Stimulated activated CD8-positive, alpha-beta memory T cell treated with anti-CD3 and anti-CD28 coated beads, Interleukin-12 subunit alpha, Interleukin-12 subunit beta, amount 100 ng/mL, for 4 hours (primary cell): ENCODE data around the gene VDAC1.

Experiments used
- DNase-seq: peaks from one replicate; pipeline ENCODE4 v3.0.0-alpha.2; 2020; ENCODE audit warnings: low read depth

The VDAC1 gene

DNA sequence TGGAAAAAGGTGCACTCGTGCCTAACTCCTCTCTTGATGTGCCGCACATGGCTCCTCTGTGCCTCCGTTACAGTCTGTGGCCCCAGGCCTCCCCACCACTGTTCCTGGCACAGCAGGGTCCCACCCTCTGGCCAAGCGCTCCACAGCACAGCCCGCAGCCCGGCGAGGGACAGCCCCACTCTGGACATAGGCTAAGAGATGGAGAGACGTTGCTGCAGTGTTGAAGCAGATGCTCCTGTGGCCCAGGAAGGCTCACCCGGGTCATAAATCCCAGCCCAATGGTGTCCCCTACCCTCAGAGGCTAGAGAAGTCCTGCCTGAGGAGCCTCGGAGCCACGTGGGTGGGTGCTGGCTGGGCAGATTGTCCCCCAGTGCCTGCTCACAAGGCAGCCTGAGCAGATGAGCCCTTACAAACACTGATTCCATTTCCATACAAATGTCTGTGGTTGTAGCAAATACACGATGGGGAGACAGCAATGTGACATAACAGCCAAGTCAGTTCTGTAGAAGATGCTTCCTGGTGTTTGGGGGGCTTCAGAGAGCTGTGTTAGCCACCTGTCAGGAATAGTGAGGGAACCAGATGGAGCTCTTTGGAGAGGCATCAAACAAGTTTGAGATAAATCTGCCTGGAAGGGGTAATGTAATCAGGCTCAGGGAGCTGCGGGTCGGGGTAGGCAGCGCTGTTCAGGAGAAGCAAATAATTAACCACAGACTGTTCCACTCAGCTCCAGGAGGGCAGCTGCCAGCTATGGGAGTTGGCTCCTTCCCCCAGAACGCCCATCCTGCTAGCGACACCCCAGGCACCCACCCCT, 78.1 kb downstream of the VDAC1 start:
- no peak for DNase-seq

DNA sequence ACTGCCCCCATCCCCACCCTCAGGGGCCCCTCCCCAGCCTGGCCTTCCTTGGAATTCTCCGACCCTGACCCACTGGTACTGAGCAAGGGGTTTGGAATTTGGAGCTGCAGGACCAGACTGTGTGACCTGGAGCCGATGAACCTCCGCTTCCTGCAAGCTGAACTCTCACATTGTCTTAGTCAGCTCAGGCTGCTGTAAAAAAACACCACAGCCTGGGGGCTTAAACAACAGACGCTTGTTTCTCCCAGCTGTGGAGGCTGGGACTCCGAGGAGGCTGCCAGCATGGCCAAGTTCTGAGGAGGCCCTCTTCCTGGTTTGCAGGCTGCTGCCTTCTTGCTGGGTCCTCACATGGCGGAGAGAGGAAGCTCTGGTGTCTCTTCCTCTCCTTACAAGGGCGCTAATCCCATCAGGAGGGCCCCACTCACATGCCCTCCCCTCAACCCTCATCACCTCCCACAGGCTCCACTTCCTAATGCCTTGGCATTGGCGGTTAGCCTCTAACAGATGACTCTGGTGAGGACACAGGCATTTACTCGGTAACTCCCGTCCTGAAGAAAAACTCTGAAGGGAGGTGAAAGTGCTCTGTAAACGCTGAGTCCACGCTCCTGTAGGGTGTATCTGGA, 78.8 kb downstream of the VDAC1 start:
- DNase-seq = no peak

DNA sequence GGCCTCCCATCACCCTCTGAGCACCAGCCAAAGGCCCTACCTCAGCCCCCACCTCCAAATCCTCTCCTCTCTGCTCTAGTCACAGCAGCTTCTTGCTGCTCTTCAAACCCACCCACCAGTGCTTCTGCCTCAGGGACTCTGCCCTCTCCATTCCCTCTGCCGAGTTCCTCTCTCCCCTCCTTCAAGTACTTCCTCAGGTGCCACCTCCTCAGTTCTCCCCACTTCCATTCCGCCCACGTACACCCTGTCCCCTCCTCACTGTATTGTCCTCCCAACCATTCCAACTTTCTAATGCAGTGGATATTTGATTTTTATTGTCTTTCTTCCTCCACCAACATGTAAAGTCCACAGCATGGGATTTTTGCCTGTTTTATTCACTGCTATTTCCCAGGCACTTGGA, 79.5 kb downstream of the VDAC1 start:
- DNase-seq = no peak

DNA sequence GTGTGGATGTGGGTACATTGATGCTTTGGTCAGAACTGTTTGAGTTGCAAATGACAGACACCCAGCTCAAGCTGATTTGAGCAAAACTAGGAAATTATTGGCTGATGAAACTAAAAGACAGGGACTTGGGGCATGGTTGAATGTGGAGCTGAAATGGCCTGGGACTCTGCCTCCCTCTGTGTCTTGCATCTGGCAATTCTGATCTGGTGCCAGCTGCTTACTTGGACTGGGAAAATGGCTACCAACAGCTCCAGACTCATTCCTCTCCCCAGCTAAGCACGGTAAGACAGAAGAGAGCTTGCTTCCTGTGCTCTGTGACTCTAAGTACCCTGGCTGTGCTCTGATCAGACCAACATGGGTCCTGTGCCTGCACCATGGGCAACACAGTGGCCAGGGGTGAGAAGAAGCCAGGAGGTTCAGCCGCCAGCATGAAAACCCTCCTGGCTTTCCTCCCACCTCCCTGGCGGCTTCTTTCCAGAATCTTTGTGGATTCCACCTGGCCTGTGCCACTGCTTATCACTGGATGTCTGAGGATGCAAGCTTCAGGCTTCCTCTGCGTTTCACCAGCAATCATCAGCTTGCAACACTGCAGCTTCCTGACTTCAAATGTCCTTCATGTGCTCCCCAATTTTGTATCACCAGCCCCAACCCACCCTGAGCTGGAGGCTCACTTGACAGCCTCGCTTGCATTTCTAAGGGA, 80.4 kb downstream of the VDAC1 start:
- no peak for DNase-seq

DNA sequence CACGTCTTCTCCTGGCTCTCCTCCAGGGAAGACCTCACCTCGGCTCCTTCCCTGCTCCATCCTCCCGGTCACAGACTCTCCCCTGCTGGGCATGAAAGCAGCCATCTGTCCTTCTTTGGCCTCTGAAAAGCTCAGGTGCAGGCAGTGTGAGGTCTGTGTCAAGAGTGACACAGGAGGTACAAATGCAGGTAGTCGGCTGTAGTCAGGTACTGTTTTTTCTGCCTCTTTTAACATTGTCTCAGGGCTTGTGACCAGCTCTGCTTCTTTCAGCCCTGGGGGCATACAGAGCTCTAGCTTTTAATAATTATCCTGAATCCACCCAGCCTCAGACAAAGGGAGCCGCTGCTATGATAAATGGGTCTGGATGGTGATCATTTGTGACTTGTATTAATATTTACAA, 82.8 kb downstream of the VDAC1 start:
- no peak for DNase-seq
